GM19193 (cell line): Measurements from ENCODE around the gene VAPA.

ENCODE experiments used
- POLR2A ChIP-seq: IDR thresholded peaks from 4 replicates; pipeline ENCODE4 v1.6.1; 2011; ENCODE audit not compliant: insufficient read depth, insufficient read length; ENCODE audit errors: extremely low read depth

The VAPA gene

GRCh38 chr18:9992300-9992972, 78.6 kb downstream of the VAPA start:
- TF ChIP-seq POLR2A: no peak

- TF ChIP-seq POLR2A: no peak
These were observed 79.2 kb downstream of the VAPA start for GRCh38 chr18:9992973-9993520.

GRCh38 chr18:9993521-9994025, 79.8 kb downstream of the VAPA start:
- no peak for TF ChIP-seq POLR2A

GRCh38 chr18:9994026-9994570, 80.3 kb downstream of the VAPA start:
- TF ChIP-seq POLR2A: no peak

GRCh38 chr18:9994701-9995235, 81.0 kb downstream of the VAPA start:
- TF ChIP-seq POLR2A: no peak

- TF ChIP-seq POLR2A: no peak
These were observed 81.8 kb downstream of the VAPA start for GRCh38 chr18:9995631-9996030.

GRCh38 chr18:9996094-9996493, 82.3 kb downstream of the VAPA start:
- no peak for TF ChIP-seq POLR2A

GRCh38 chr18:9997711-9998110, 83.9 kb downstream of the VAPA start:
- TF ChIP-seq POLR2A: no peak

- no peak for TF ChIP-seq POLR2A
These were observed 84.5 kb downstream of the VAPA start for GRCh38 chr18:9998330-9998729.

GRCh38 chr18:10002280-10002679, 88.5 kb downstream of the VAPA start:
- TF ChIP-seq POLR2A: no peak

- no peak for TF ChIP-seq POLR2A
These were observed 89.5 kb downstream of the VAPA start for GRCh38 chr18:10003281-10003680.

GRCh38 chr18:10003866-10004265, 90.0 kb downstream of the VAPA start:
- TF ChIP-seq POLR2A: no peak

- TF ChIP-seq POLR2A: no peak
These were observed 92.6 kb downstream of the VAPA start for GRCh38 chr18:10006311-10006893.

- TF ChIP-seq POLR2A: no peak
These were observed 94.3 kb downstream of the VAPA start for GRCh38 chr18:10008006-10008647.
